ENCODE measurements around the gene SEMA3F.

DNA sequence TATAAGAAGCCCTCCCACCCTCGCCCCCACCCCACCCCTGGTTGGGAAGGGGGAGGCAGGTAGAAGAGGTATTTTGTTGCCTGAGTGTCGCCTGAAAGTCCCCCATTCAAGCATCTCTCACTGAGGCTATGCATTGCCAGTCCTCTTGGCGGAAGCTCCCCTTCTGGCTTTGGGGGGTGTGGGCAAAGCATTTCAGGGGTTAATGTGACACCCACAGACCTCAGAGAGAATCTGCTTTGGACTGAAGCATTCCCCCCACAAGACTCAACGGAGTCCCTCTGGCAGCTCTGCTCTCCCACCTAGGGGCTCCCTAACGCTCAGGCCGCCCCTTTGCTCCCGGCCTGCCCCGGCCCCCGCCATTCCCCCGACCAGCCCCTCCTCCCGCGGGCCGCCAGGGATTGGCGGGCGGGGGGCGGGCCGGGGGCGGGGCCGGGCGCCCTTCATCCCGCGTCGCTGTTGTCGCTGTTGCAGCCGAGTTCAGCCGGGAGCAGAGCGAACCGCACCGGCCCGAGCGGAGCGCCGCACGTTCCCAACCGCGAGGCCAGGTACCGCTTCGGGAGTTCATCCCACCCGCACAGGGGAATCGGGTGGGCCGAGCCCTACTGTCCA, 49.8 kb downstream of the SEMA3F start, which contains the start of gene SLC38A3:
- TF ChIP-seq, protein P1, sequence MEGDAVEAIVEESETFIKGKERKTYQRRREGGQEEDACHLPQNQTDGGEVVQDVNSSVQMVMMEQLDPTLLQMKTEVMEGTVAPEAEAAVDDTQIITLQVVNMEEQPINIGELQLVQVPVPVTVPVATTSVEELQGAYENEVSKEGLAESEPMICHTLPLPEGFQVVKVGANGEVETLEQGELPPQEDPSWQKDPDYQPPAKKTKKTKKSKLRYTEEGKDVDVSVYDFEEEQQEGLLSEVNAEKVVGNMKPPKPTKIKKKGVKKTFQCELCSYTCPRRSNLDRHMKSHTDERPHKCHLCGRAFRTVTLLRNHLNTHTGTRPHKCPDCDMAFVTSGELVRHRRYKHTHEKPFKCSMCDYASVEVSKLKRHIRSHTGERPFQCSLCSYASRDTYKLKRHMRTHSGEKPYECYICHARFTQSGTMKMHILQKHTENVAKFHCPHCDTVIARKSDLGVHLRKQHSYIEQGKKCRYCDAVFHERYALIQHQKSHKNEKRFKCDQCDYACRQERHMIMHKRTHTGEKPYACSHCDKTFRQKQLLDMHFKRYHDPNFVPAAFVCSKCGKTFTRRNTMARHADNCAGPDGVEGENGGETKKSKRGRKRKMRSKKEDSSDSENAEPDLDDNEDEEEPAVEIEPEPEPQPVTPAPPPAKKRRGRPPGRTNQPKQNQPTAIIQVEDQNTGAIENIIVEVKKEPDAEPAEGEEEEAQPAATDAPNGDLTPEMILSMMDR (conservative IDR thresholded peaks at IDR 0.05; ENCODE audit: low read depth in 2 of 2), result no peak
- TF ChIP-seq, protein P2, sequence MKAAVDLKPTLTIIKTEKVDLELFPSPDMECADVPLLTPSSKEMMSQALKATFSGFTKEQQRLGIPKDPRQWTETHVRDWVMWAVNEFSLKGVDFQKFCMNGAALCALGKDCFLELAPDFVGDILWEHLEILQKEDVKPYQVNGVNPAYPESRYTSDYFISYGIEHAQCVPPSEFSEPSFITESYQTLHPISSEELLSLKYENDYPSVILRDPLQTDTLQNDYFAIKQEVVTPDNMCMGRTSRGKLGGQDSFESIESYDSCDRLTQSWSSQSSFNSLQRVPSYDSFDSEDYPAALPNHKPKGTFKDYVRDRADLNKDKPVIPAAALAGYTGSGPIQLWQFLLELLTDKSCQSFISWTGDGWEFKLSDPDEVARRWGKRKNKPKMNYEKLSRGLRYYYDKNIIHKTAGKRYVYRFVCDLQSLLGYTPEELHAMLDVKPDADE (IDR thresholded peaks at IDR 0.05), result no peak

Data from GM23338 (cell line).